ENCODE results near the gene DOCK4. TPM values are rescaled to one million over a fixed set of nuclear protein-coding genes. Genes with fewer than 3 reads are reported as not detected.

Gene DOCK4
- total and polyA plus RNA-seq, 2 of the 8 experiments (the other 6 are each of a cell fraction or from before 2014, with no cell fraction given), result 5.1 to 23.6 TPM

DNA sequence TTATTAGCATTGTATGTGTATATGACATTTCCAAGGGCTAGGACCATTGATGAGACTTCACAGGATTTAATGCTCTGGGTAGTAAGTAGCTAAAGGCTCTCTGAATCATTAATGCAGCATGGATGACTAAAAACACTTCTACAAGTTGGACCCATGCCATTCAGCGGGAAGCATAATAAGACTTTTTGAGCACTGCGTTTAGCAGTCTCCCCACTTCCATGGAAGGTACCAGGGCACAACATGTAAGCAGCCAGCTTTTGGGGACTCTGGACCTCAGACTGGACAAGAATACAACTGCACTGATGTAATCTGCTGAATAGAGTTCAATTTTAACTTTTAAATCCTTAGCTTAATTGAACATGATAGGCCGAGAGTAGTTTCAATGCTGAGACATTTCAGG is 452.2 kb downstream of the DOCK4 start:
- no peak overlapping the region for H2AFZ ChIP-seq (ENCODE audit: low read length)
- peaks cover 0 to 9% (median 3%) of the 10 kb centered on the region in 4 experiments; a peak in 4 of 7 replicates for H3K4me1 ChIP-seq (replicated peaks in 1 of 4; ENCODE audit: control insufficient read depth in 3 of 4, insufficient read depth in 4 of 4, low read length in 3 of 4)
- H3K9ac ChIP-seq (replicated peaks in 1 of 4; ENCODE audit: extremely low read depth in 1 of 4, low read depth in 3 of 4, low read length in 3 of 4), result no peak overlapping the region
- no peak overlapping the region for H3K14ac ChIP-seq (ENCODE audit: insufficient read length)
- DNase-seq (ENCODE audit: low read depth in 1 of 2, low spot score in 2 of 2) (no peak), FAIRE-seq (no peak)
- POLR2A ChIA-PET (ENCODE audit: partially characterized antibody), result no interaction called here
- no peak overlapping the region for H3K23ac ChIP-seq (ENCODE audit: insufficient read length)
- TF ChIP-seq USF2 (IDR thresholded peaks at IDR 0.05; ENCODE audit: low read length) (no peak), ATF3 (IDR thresholded peaks at IDR 0.05; ENCODE audit: insufficient read depth, low read depth, low read length) (no peak), CEBPB (IDR thresholded peaks at IDR 0.05; ENCODE audit: low read depth, low read length) (no peak), CHD1 (IDR thresholded peaks at IDR 0.05; ENCODE audit: low read depth, low read length) (no peak), EGR1 (IDR thresholded peaks at IDR 0.05; ENCODE audit: borderline replicate concordance, low read depth, low read length) (no peak), KDM5A (IDR thresholded peaks at IDR 0.05; ENCODE audit: low read length) (no peak)
- CTCF ChIA-PET (ENCODE audit: partially characterized antibody), result interaction anchor here (0.6 to 12.4 kb wide), 28 partner anchors 9 to 796 kb away, joined by 3 to 274 read pairs (median 4); no protein-coding TSS in a partner anchor
- no peaks in the 10 kb centered on the region for H3K9me3 ChIP-seq (ENCODE audit: insufficient read depth in 2 of 2, low read depth in 1 of 2, low read length in 1 of 2)
- WGBS, 2 experiments (ENCODE audit: extremely low coverage in 1 of 2, insufficient coverage in 1 of 2, insufficient read length in 1 of 2, insufficient replicate concordance in 2 of 2, low coverage in 1 of 2, low lambda C conversion rate in 2 of 2, missing lambda C conversion rate in 1 of 2), result 85% methylated on average over 3 of the region's 3 CpGs; no CpG with 5 or more reads in 1 of the 2 experiments
- H3K56ac ChIP-seq (replicated peaks; ENCODE audit: insufficient read length, low read depth, low read length), result no peak overlapping the region
- no peak overlapping the region for H2AK5ac ChIP-seq (ENCODE audit: low read depth, low read length)
- H4K5ac ChIP-seq (ENCODE audit: insufficient read length, low read depth, low read length), result no peak overlapping the region
- peaks cover 0 to 2% (median 0%) of the 10 kb centered on the region in 4 experiments; a peak in 1 of 7 replicates for H3K27me3 ChIP-seq (replicated peaks in 1 of 4; ENCODE audit: control insufficient read depth in 3 of 4, extremely low read depth in 1 of 4, insufficient read depth in 3 of 4, low read length in 3 of 4)
- no peak overlapping the region for H3K27ac ChIP-seq (ENCODE audit: low read depth, low read length)
- H3K4me2 ChIP-seq (ENCODE audit: insufficient read depth in 1 of 2, low read depth in 2 of 2, low read length in 2 of 2), result no peak overlapping the region
- H4K8ac ChIP-seq (ENCODE audit: extremely low read depth, insufficient read depth, low read length), result no peak overlapping the region
- no peaks in the 10 kb centered on the region for H3K79me1 ChIP-seq (ENCODE audit: low read depth, low read length)
- H3K79me2 ChIP-seq (ENCODE audit: control insufficient read depth in 1 of 2, insufficient read depth in 2 of 2, low read length in 2 of 2), result no peaks in the 10 kb centered on the region
- no peak overlapping the region for H2BK15ac ChIP-seq (ENCODE audit: low read length)
- no peak overlapping the region for H3K4ac ChIP-seq (replicated peaks; ENCODE audit: insufficient read length, low read depth, low read length)
- H4K20me1 ChIP-seq (replicated peaks in 1 of 2; ENCODE audit: control insufficient read depth in 1 of 2, insufficient read depth in 2 of 2, low read length in 2 of 2), result no peaks in the 10 kb centered on the region
- peaks cover 0 to 5% (median under 1%) of the 10 kb centered on the region in 4 experiments; a peak in 2 of 8 replicates for H3K36me3 ChIP-seq (ENCODE audit: control insufficient read depth in 2 of 4, insufficient read depth in 4 of 4, low read length in 3 of 4)
- H2BK20ac ChIP-seq (ENCODE audit: low read length), result no peak overlapping the region
- no peak overlapping the region for H2BK12ac ChIP-seq (ENCODE audit: low read depth, low read length)
- no peak overlapping the region for H3K18ac ChIP-seq (ENCODE audit: extremely low read depth, low read length)
- H2BK120ac ChIP-seq (replicated peaks; ENCODE audit: low read depth, low read length), result no peak overlapping the region
- no peak overlapping the region for H2BK5ac ChIP-seq (ENCODE audit: low read depth, low read length)
- H3K23me2 ChIP-seq (ENCODE audit: low read depth, low read length), result no peaks in the 10 kb centered on the region
- no peak overlapping the region for H3K4me3 ChIP-seq (ENCODE audit: extremely low read depth in 1 of 4, insufficient read depth in 2 of 4, low read depth in 3 of 4, low read length in 4 of 4)
- H4K91ac ChIP-seq (replicated peaks; ENCODE audit: insufficient read length, low read length), result no peak overlapping the region

All from H1 (cell line).